CD1c-positive myeloid dendritic cell (primary cell): Measurements from ENCODE around the gene FADS2.
A peak's percentile ranks its signal among the peaks of the same experiment; 100 is the strongest.

Source experiments
- DNase-seq: peaks from one replicate; pipeline ENCODE4 v3.0.0-alpha.2; 2016; ENCODE audit errors: extremely low spot score

Gene FADS2

GRCh38 chr11:61820174-61820573, 7.9 kb upstream of the FADS2 start:
- DNase-seq: no peak

- DNase-seq: peak; percentile 86
Measured at GRCh38 chr11:61826930-61827570, 1.1 kb upstream of the FADS2 start.

DNA sequence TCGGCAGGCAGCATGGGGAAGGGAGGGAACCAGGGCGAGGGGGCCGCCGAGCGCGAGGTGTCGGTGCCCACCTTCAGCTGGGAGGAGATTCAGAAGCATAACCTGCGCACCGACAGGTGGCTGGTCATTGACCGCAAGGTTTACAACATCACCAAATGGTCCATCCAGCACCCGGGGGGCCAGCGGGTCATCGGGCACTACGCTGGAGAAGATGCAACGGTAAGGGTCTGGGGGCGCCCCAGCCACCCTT, 204 bp downstream of the FADS2 start:
- no peak for DNase-seq

GRCh38 chr11:61828629-61829407, 718 bp downstream of the FADS2 start:
- DNase-seq: peak; percentile 50

GRCh38 chr11:61829806-61830205, 1.7 kb downstream of the FADS2 start:
- no peak for DNase-seq

DNA sequence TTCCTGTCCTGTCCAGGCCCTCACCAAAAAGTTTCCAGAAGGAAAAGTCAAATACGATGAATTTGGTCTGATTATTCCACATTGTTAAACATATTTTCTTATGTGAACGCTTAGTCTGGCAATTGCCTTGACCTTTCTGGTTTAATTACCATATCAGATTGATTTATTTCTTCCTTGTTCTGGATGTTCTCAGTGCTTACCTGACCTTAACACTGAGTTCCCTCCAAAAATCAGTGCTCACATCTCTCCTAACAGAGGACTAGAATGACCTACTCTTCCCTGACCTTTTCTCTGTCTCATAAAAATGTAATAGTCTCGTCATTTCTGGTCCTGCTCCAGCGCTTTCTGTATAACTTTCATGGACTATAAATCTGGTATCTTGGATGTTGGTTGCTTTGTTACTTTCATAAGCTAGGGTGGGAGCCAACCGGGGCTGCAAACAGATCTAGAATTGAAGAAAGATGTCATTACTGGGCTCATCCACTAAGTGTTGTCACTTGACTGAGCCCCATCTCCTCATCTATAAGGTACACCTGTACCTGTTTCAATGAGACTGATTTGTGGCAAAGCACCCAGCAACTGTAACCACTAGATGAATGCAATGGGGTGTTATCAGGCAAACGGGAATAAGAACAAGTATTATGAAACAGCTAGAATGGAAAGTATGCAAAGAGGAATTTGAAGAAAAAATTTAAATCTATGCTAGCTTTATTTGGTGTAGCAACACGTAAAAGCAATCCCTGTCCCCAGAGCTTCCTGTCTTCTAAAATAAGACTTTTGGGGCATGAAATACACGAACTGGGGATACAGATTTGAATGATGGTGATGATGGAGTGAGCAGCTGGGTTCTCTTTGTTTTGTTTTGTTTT, 2.4 kb downstream of the FADS2 start:
- DNase-seq: no peak

- DNase-seq: no peak
Measured at GRCh38 chr11:61832207-61832606, 4.1 kb downstream of the FADS2 start.

- DNase-seq: no peak
Measured at GRCh38 chr11:61832754-61833153, 4.7 kb downstream of the FADS2 start.

- DNase-seq: no peak
Measured at GRCh38 chr11:61833471-61833870, 5.4 kb downstream of the FADS2 start.

- no peak for DNase-seq
Measured at GRCh38 chr11:61833926-61834277, 5.8 kb downstream of the FADS2 start.

DNA sequence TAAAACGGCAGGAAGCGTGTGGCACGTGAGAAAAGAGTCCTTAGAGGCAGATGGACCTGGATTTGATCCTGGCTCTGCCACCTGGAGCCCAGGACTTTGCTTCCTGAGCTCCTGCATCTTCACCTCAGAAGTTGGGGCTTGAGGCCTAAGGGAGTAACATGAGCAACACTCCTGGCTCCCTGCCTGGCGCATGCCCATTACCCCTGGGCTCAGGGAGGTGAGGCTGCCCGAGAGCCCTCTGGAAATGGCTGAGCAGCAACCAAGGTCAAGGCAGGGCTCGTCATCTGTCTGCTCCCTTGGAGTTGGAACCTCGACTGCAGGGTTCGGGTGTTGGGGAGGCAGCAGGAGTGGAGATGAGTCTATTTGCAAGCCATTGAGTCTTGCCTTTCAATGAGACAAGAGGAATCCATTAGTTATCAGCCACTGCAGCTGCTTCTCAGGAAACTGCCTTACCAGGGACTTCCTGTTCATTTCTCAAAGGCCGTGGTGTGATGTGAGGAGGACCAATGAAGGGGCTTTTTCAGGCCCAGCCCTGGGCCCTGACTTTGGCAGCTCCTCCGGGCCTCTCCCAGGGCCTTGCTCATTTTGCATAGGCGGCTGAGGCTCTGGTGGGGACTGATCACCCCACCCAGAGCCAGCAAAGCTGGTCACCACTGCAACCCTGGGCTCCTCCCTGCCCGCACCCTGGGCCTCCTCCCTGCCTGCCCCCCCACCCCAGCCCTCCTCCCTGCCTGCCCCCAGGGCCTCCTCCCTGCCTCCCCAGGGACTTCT, 6.4 kb downstream of the FADS2 start:
- DNase-seq: peak; percentile 79

- no peak for DNase-seq
Measured at GRCh38 chr11:61836193-61836592, 8.1 kb downstream of the FADS2 start.

GRCh38 chr11:61837411-61838005, 9.4 kb downstream of the FADS2 start:
- no peak for DNase-seq

DNA sequence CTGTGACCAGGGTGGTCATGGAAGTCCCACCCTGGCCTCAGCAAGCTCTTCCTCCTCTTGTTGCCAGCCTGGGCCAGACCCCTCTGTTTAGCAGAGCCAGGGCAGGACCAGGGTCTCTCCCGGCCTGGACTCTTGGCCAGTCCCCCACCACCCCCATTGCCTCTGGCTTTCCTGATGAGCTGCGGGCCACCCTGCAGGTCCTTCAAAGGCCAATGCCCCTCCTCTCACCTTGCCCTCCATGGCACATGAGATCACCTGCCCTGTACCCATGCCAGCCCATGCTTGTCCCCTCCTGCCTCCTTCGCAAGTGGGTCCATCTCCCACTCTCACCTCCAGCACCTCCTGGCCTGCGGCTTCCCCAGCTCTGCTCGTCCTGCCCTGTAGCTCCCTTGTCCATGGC, 10.4 kb downstream of the FADS2 start:
- DNase-seq: no peak

DNA sequence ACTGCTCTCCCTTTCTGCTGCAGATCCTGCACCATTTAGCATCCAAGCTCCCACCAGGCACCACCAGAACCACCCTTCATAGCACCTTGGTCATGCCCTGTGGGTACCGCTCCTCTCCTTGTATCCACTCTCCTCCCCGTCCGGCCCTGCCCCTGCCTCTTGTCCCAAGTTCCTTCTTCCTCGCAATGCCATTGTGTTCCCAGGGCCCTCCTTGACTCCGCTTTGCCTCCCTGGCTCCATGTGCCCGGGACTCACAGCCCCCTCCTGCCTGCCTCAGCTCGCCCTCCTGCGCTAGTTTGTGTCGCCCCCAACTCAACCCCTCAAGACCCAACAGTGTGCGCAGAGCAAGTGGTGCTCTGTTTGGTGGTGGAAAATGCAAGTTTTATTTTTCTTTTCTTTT, 10.8 kb downstream of the FADS2 start:
- DNase-seq: no peak

GRCh38 chr11:61839742-61840141, 11.6 kb downstream of the FADS2 start:
- DNase-seq: no peak

- DNase-seq: no peak
Measured at GRCh38 chr11:61840371-61840770, 12.3 kb downstream of the FADS2 start.

GRCh38 chr11:61841636-61842527, 13.8 kb downstream of the FADS2 start:
- DNase-seq: no peak

DNA sequence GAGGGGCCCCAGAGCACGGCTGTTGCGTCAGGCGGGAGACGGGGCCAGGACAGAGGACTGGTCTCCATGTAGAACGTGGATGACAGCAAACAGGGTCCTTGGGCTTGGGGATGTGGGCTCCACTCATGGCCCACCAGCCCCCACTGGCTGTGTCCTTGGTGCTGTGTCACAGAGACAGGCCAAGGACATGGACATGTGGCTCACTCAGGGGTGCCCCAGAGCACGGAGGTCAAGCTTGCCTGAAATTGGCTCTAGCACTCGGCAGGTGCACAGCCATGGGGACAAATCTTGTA, 14.4 kb downstream of the FADS2 start:
- DNase-seq: no peak

DNA sequence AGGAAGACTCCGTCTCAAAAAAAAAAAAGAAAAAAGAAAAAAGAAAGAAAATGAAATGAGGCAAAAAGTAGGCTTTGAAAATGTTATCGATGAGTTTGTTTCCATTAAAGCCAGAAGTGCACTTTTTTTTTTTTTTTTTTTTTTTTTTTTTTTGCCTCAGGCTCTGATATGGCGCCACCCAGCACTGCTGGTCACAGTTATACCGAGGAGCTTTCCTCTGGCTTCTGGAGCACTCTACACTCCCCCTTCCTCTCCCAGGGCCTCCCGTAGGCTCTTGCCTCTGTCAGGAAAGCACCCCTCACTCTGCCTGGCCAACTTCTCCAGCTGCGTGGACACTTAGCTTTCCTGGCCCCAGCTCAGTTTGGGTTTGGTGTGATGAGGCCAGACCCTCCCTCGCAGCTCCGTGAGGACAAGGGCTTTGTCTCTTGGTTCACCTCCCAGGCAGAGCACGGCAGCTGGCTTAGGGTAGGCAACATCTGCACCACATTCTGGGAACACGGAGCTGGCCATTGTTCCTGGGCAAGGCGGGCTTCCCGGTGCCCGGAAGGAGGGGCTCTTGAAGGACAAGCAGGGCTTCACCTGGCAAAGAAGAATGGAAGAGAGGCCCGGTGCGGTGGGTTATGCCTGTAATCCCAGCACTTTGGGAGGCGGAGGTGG, 16.9 kb downstream of the FADS2 start:
- no peak for DNase-seq
